Cardiac septum (tissue), 1 donor: ENCODE data around the gene SLC27A4. TPM values are rescaled to one million over a fixed set of nuclear protein-coding genes. Genes with fewer than 3 reads are reported as not detected.
"Not testable (repeated sequence)": the region's sequence is repeated elsewhere in the genome, so short reads cannot be mapped to it uniquely, and the experiment has no call there.

Experiments used
- DNase-seq: peaks from one replicate; pipeline ENCODE4 v3.0.0-alpha.2; 2020; ENCODE audit warnings: low spot score
- intact Hi-C: fragments of 100-400 bp; cut with DNase I; formaldehyde crosslinking; loops from one replicate; pipeline ENCODE4 v1.14.0; 2022
- total RNA-seq: library from RNA; stranded (reverse); fragmentation: NEBNext Ultra II Directional; extraction: Animal tissue kit (Norgen Biotek cat#: 25700); gene quantifications from one replicate; pipeline ENCODE4 v1.2.1, GENCODE V29; 2021
- donor health status: DM: no; HTN: no; CAD: no.

The SLC27A4 gene
- total RNA-seq, 1 donor from 2014 or later = 17.4 TPM

DNA sequence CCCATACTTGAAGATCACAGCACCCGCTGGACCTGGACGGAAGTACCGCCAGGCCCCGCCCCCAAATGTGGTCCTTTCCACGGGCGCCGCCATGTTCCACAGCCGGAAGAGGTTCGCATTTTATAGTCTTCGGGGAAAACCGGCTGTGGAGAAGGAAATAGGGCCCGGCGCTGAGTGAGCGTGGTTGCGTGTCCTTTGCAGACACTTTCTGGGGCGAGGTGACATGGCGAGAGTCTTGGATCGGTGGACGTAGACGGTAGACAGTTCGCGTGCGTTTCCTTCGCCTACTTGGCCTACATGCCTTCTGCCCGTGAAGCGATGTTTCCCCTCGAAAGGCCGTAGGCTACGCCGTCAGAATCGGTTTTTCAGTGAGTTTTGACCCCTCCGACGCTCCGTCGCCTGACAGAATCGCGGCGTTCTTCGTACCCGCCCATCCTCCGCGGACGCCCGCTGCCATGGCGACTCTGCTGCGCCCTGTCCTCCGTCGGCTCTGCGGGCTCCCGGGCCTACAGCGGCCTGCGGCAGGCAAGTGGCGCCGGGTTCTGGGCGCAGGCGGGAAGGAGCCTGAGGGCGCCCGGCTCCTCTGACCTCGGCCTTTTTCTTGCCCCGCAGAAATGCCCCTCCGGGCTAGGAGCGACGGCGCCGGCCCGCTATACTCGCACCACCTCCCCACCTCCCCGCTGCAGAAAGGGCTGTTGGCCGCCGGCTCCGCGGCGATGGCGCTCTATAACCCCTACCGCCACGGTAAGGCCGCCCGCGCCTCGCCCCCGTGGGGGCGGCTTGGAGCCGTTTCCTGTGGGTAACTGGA, 17.7 kb upstream of the SLC27A4 start, which contains the start of the genes COQ4 and TRUB2:
Gene COQ4 (plus strand): TSS at position 436 of the 808 bp plus-strand sequence. CDS start 20 bp downstream, at position 456.
Gene TRUB2 (minus strand): TSS at position 44 of the 808 bp plus-strand sequence. CDS start 39 bp downstream, at position 5.
- peak; percentile 95 for DNase-seq
- intact Hi-C loops = loop anchor here (5.0 kb wide), 1 partner anchor 45 kb away; the partner anchor contains the start of genes GOLGA2 and SWI5

GRCh38 chr9:128323212-128323730, 17.1 kb upstream of the SLC27A4 start:
- intact Hi-C loops = loop anchor here (5.0 kb wide), 1 partner anchor 46 kb away; the partner anchor contains the start of genes GOLGA2 and SWI5
- DNase-seq = no peak

- no peak for DNase-seq
- intact Hi-C loops = loop anchor here (5.0 kb wide), 1 partner anchor 46 kb away; the partner anchor contains the start of genes GOLGA2 and SWI5
These were observed 16.5 kb upstream of the SLC27A4 start for GRCh38 chr9:128323791-128324190.

GRCh38 chr9:128324401-128324800, 15.9 kb upstream of the SLC27A4 start:
- intact Hi-C loops = loop anchor here (5.0 kb wide), 1 partner anchor 47 kb away; the partner anchor contains the start of genes GOLGA2 and SWI5
- no peak for DNase-seq

DNA sequence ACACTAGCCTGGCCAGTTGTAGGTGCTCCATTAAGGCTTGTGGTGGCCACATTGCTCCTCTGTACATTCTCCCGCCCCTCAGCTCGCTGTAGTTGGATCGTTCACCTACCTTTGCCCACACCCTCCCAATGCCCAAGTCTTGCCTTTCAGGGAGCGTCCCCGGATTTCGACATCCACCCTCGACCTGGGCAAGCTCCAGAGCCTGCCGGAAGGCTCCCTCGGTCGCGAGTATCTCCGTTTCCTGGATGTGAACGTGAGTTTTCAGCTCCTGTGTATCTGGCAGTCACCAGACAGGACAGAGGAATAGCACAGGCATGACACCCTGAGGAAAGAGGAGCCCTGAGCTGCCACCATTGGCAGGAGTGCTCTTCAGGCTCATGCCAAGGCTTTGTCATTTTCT, 14.7 kb upstream of the SLC27A4 start:
- intact Hi-C loops = no loop called here
- DNase-seq = no peak

- intact Hi-C loops = no loop called here
- DNase-seq = no peak
These were observed 6.9 kb upstream of the SLC27A4 start for GRCh38 chr9:128333451-128333869.

GRCh38 chr9:128335161-128335560, 5.2 kb upstream of the SLC27A4 start:
- intact Hi-C loops = no loop called here
- no peak for DNase-seq

DNA sequence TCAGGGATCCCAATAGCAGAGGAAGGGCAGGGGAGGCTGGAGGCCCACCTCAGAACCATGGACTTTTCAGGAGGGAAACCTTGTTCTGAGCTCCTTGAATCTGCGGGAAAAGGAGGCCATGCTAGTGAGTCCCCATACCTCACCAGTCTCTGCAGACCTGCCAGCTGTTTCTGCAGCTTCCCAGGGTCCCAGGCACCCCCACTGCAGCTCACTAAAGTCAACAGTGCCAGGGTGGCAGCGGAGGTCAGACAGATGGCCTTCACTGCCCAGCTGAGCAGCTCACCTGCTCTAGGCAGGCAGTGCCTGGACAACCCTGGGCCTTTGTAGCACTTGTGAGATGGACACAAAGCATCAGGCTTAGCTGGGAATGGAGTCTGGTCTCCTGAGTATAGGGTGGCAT, 4.4 kb upstream of the SLC27A4 start:
- no peak for DNase-seq
- intact Hi-C loops = no loop called here

GRCh38 chr9:128337936-128338335, 2.4 kb upstream of the SLC27A4 start:
- no peak for DNase-seq
- intact Hi-C loops = no loop called here

- DNase-seq, intact Hi-C loops: not testable (repeated sequence)
These were observed 1.3 kb upstream of the SLC27A4 start for GRCh38 chr9:128338852-128339614.

DNA sequence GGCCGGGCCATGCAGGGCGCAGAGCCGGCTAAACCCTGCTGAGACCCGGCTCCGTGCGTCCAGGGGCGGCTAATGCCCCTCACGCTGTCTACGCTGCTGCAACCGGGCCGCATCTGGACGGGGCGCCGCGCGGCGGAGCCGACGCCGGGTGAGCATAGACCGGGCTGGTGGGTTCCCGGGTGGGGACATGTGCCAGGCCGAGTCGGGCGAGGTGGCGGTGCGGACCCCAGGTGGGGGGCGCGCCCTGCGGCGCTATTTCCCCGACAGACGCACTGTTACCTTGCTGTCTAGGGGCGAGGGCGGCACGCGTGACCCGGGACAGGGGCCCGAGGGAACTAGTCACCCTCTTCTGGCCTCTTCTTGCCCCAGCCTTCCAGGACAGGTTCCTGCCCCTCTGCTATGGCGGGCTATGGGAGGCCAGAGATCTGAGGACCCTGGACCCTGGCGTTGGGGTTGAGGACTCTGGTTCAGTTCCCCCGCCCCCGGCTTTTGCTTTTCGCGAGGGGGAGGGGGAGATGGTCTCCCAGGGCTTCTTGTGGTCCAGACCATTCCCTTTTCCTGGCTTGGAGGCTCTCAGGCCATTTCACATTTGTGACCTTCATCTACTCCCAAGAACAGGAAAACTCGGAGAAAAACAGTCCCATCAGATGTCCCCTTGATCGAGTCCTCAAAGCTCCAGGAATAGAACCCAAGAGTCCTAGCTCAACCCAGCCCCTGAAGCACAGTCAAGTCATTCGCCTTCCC, 536 bp downstream of the SLC27A4 start:
- no peak for DNase-seq
- intact Hi-C loops = loop anchor here (1.0 to 5.0 kb wide), 2 partner anchors 46 to 149 kb away; partner anchors contain the start of gene CIZ1

DNA sequence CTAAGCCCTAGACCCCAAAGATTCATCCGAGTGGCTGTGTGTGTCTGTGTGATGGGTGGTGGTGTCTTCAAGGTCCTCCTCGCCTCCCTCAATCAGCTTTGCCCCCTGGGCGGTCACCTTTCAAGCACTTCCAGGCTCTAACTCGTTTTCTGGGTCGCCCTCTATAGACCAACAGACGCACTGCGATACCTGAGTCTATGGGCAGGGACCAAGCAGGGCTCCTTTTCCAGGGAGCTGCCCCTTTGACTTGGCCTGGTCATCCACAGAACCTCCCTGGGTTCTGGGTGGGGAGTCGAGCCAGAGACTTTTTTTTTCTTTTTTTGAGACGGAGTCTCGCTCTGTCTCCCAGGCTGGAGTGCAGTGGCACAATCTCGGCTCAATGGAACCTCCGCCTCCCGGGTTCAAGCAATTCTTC, 1.1 kb downstream of the SLC27A4 start:
- intact Hi-C loops = loop anchor here (1.0 to 5.0 kb wide), 2 partner anchors 46 to 149 kb away; partner anchors contain the start of gene CIZ1
- DNase-seq = no peak

- intact Hi-C loops = loop anchor here (5.0 kb wide), 1 partner anchor 151 kb away; the partner anchor contains the start of gene CIZ1
- DNase-seq = no peak
These were observed 2.8 kb downstream of the SLC27A4 start for GRCh38 chr9:128342971-128343680.

- intact Hi-C loops = loop anchor here (5.0 kb wide), 1 partner anchor 152 kb away; the partner anchor contains the start of gene CIZ1
- no peak for DNase-seq
These were observed 3.5 kb downstream of the SLC27A4 start for GRCh38 chr9:128343855-128344254.

- intact Hi-C loops = loop anchor here (5.0 kb wide), 1 partner anchor 153 kb away; the partner anchor contains the start of gene CIZ1
- no peak for DNase-seq
These were observed 4.7 kb downstream of the SLC27A4 start for GRCh38 chr9:128344931-128345605.

GRCh38 chr9:128349125-128349524, 8.8 kb downstream of the SLC27A4 start:
- no peak for DNase-seq
- intact Hi-C loops = no loop called here

- DNase-seq = no peak
- intact Hi-C loops = no loop called here
These were observed 9.4 kb downstream of the SLC27A4 start for GRCh38 chr9:128349772-128350171.

DNA sequence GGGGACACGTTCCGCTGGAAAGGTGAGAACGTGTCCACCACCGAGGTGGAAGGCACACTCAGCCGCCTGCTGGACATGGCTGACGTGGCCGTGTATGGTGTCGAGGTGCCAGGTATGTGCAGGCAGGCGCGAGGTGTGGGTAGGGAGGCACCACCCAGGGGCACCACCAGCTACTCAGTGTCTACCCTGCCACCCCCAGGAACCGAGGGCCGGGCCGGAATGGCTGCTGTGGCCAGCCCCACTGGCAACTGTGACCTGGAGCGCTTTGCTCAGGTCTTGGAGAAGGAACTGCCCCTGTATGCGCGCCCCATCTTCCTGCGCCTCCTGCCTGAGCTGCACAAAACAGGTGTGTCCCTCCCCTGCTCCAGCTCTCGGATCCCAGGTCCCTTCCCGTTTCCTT, 15.1 kb downstream of the SLC27A4 start:
- DNase-seq = no peak
- intact Hi-C loops = no loop called here
